NCI-H526 treated with DMSO at 0.1 percent for 48 hours (cell line): Measurements from ENCODE around the gene ANKS3.

ENCODE experiments used
- DNase-seq: peaks from one replicate; lab custom pipeline; 2025; lab: John Stamatoyannopoulos, UW

ANKS3 gene

GRCh38 chr16:4648917-4649316 lies 85.2 kb downstream of the ANKS3 start:
- DNase-seq = no peak

- no peak for DNase-seq
Measured at GRCh38 chr16:4647644-4647980, 86.5 kb downstream of the ANKS3 start.

GRCh38 chr16:4646773-4647643 lies 87.1 kb downstream of the ANKS3 start:
- DNase-seq = no peak
